Peyer's patch (tissue), 4 donors: ENCODE results near the gene NRG3.

Source experiments
- POLR2A ChIP-seq, 2 donors: fragments of 450-650 bp; IDR thresholded peaks; one replicate each; pipeline ENCODE4 v1.5.1; 2017; ENCODE audit warnings: antibody characterized with exemption in 2 of 2, mild to moderate bottlenecking in 2 of 2, moderate library complexity in 2 of 2
- TF ChIP-seq, protein P1 (sequence below), 6 experiments: fragments of 450-650 bp in 4 of 6; fragments of 200-600 bp in 2 of 6; sonication (generic) in 1 of 6; IDR thresholded peaks; one replicate each; pipeline ENCODE4 v1.5.1; 2017 to 2019; ENCODE audit warnings: antibody characterized with exemption in 6 of 6, mild to moderate bottlenecking in 3 of 6, moderate library complexity in 1 of 6

DNA sequence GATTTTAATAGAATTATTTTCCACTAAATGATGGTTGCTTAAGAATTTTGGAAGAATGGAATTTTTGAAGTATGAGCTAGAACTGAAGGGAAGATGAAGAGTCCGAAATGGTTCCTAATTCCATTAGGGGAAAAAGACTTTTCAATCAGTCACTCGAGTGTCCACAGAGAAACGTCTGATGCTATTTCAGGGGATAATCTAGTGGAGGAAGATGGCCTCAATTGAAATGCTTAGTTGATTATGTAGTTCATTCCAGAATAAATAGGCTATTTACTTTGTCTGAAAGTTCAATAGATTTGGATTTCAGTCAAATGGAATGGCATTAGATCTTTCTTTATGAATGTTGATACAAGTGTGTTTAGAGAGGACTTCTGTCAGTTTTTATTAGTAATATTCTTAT, 365.4 kb downstream of the NRG3 start:
- TF ChIP-seq POLR2A (IDR thresholded peaks at IDR 0.05) = no peak
- TF ChIP-seq, protein P1, sequence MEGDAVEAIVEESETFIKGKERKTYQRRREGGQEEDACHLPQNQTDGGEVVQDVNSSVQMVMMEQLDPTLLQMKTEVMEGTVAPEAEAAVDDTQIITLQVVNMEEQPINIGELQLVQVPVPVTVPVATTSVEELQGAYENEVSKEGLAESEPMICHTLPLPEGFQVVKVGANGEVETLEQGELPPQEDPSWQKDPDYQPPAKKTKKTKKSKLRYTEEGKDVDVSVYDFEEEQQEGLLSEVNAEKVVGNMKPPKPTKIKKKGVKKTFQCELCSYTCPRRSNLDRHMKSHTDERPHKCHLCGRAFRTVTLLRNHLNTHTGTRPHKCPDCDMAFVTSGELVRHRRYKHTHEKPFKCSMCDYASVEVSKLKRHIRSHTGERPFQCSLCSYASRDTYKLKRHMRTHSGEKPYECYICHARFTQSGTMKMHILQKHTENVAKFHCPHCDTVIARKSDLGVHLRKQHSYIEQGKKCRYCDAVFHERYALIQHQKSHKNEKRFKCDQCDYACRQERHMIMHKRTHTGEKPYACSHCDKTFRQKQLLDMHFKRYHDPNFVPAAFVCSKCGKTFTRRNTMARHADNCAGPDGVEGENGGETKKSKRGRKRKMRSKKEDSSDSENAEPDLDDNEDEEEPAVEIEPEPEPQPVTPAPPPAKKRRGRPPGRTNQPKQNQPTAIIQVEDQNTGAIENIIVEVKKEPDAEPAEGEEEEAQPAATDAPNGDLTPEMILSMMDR (IDR thresholded peaks at IDR 0.05) = no peak
